ENCODE results near the gene EFNA4. TPM values are rescaled to one million over a fixed set of nuclear protein-coding genes. Genes with fewer than 3 reads are reported as not detected.

EFNA4 gene
- total and polyA plus RNA-seq, 2 of the 4 experiments (the other 2 are of a cell fraction): 3.8 to 11.8 TPM

- no peak overlapping the region for H3K4me3 ChIP-seq (ENCODE audit: insufficient read depth, low read depth, low read length)
- TF ChIP-seq RFX5 (IDR thresholded peaks at IDR 0.05; ENCODE audit: low read depth, low read length) (no peak), CHD1 (IDR thresholded peaks at IDR 0.05; ENCODE audit: low read depth, low read length) (no peak), ELK1 (IDR thresholded peaks at IDR 0.05; ENCODE audit: borderline replicate concordance, low read depth, low read length) (no peak), POLR2A (IDR thresholded peaks at IDR 0.05; ENCODE audit: low read depth, low read length) (no peak), RCOR1 (IDR thresholded peaks at IDR 0.05; ENCODE audit: insufficient replicate concordance, low read length) (no peak)
- H3K56ac ChIP-seq (ENCODE audit: extremely low read depth, insufficient read depth, low read length): no peak overlapping the region
- H3K27me3 ChIP-seq (ENCODE audit: control insufficient read depth, insufficient read depth, low read length): peaks cover 37% of the 10 kb centered on the region
- POLR2A ChIA-PET (ENCODE audit: unreplicated experiment): no interaction called here
- no peak overlapping the region for H2BK20ac ChIP-seq (ENCODE audit: low read depth, low read length)
- ATAC-seq (ENCODE audit: low read depth): no peak
- no peak overlapping the region for H2BK5ac ChIP-seq (ENCODE audit: low read depth, low read length, poor library complexity, severe bottlenecking)
- H3K27ac ChIP-seq (ENCODE audit: insufficient read depth, low read length): no peak overlapping the region
- H4K91ac ChIP-seq (ENCODE audit: insufficient read depth, low read depth, low read length): no peak overlapping the region
- in situ Hi-C loops (cut with MboI; ENCODE audit: low sequenced_read_pairs): no loop called here
- H3K9me3 ChIP-seq (ENCODE audit: control insufficient read depth, insufficient read depth, low read length): no peaks in the 10 kb centered on the region
- H2AFZ ChIP-seq (replicated peaks; ENCODE audit: low read length, poor library complexity): no peak overlapping the region
- H2AK9ac ChIP-seq (replicated peaks; ENCODE audit: low read depth, low read length, poor library complexity): no peak overlapping the region
- no peak overlapping the region for H4K5ac ChIP-seq (ENCODE audit: low read depth, low read length)
- H3K79me1 ChIP-seq (ENCODE audit: low read depth in 1 of 2, low read length in 2 of 2): no peaks in the 10 kb centered on the region
- H3K14ac ChIP-seq (replicated peaks; ENCODE audit: low read depth, low read length): no peak overlapping the region
- H4K8ac ChIP-seq (ENCODE audit: low read depth in 2 of 2, low read length in 2 of 2): no peak overlapping the region
- H3K36me3 ChIP-seq (ENCODE audit: control insufficient read depth, insufficient read depth, low read length): no peaks in the 10 kb centered on the region
- BruUV-seq (replicated peaks): no TSS peak
- 100% methylated on average over 1 of the region's 2 CpGs; no CpG with 5 or more reads in 1 of the 2 experiments for WGBS, 2 experiments (ENCODE audit: extremely low coverage in 2 of 2, insufficient read length in 1 of 2)
- intact Hi-C loops (cut with micrococcal nuclease): no loop called here
- H2BK15ac ChIP-seq (ENCODE audit: low read depth, low read length): no peak overlapping the region
- no peak overlapping the region for H3K23ac ChIP-seq (ENCODE audit: low read depth, low read length)
- CTCF ChIA-PET: no interaction called here
- H2BK120ac ChIP-seq (ENCODE audit: low read depth, low read length): no peak overlapping the region
- peaks cover 6% of the 10 kb centered on the region; the same call in 1 of the 2 replicates for H3K9me1 ChIP-seq (ENCODE audit: insufficient read depth, low read length)
- no peak overlapping the region for H3K18ac ChIP-seq (ENCODE audit: low read depth, low read length)
- H4K20me1 ChIP-seq (ENCODE audit: insufficient read depth, low read length): no peaks in the 10 kb centered on the region
- peaks cover 1% of the 10 kb centered on the region; the same call in 1 of the 2 replicates for H3K4me1 ChIP-seq (ENCODE audit: control insufficient read depth, insufficient read depth, low read length)
- dilution Hi-C loops (cut with HindIII; ENCODE audit: low sequenced_read_pairs, unreplicated experiment): no loop called here
- no peak overlapping the region for H3K4me2 ChIP-seq (ENCODE audit: low read depth, low read length)
- DNase-seq: no peak
- H3K9ac ChIP-seq (ENCODE audit: low read depth, low read length): no peak overlapping the region
- no peak overlapping the region for H3K4ac ChIP-seq (ENCODE audit: low read depth, low read length)
- no peak overlapping the region for H2AK5ac ChIP-seq (ENCODE audit: low read depth, low read length)
Observed at GRCh38 chr1:155035936-155036335, 27.6 kb upstream of the EFNA4 start.
